ENCODE measurements around the gene DLG1. TPM values are rescaled to one million over a fixed set of nuclear protein-coding genes. Genes with fewer than 3 reads are reported as not detected.

DLG1 gene
- total and polyA plus RNA-seq, 9 of the 15 experiments (the other 6 are each of a cell fraction or from before 2014, with no cell fraction given) = 9.4 to 63.5 (median 43.6) TPM

GRCh38 chr3:197124713-197125112 lies 173.7 kb downstream of the DLG1 start:
- in situ Hi-C loops (cut with MboI) = no loop called here
- no peak overlapping the region for H2AFZ ChIP-seq (ENCODE audit: low read depth, low read length)
- no peak for TF ChIP-seq ZNF695 (CRISPR knock-in tag; IDR thresholded peaks at IDR 0.05)
- TF ChIP-seq TAF7 (tag; IDR thresholded peaks at IDR 0.05) = no peak
- TF ChIP-seq RCOR1 (IDR thresholded peaks at IDR 0.05; ENCODE audit: borderline replicate concordance in 1 of 2, low read depth in 2 of 2, low read length in 2 of 2) = peak in 1 of 2 experiments; percentile 27; a peak in 1 of 4 replicates
- TF ChIP-seq SOX6 (IDR thresholded peaks at IDR 0.05) = peak; percentile 52
- no peak for TF ChIP-seq KHSRP (IDR thresholded peaks at IDR 0.05)
- TF ChIP-seq, protein P1, sequence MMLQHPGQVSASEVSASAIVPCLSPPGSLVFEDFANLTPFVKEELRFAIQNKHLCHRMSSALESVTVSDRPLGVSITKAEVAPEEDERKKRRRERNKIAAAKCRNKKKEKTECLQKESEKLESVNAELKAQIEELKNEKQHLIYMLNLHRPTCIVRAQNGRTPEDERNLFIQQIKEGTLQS (IDR thresholded peaks at IDR 0.05) = peak; percentile 33; the same call in 1 of the 2 replicates
- TF ChIP-seq, protein P1 (CRISPR knock-in tag; conservative IDR thresholded peaks at IDR 0.05) = no peak
- peak in 1 of 2 experiments; percentile 94; a peak in 2 of 4 replicates for TF ChIP-seq FOXA3 (CRISPR knock-in tag; conservative IDR thresholded peaks at IDR 0.05 in 1 of 2, IDR thresholded peaks at IDR 0.05 in 1 of 2)
- TF ChIP-seq CHD1 (IDR thresholded peaks at IDR 0.05; ENCODE audit: low read length) = no peak
- no peak for TF ChIP-seq SAFB (IDR thresholded peaks at IDR 0.05; ENCODE audit: borderline replicate concordance, low read depth, low read length)
- no peak for TF ChIP-seq TAF9B (IDR thresholded peaks at IDR 0.05; ENCODE audit: partially characterized antibody)
- TF ChIP-seq GATAD2A (IDR thresholded peaks at IDR 0.05) = no peak
- TF ChIP-seq SP2 (IDR thresholded peaks at IDR 0.05; ENCODE audit: extremely low read depth, low read depth, low read length, poor library complexity, severe bottlenecking) = no peak
- TF ChIP-seq ARID1B (IDR thresholded peaks at IDR 0.05) = peak; percentile 57
- TF ChIP-seq SMAD1 (IDR thresholded peaks at IDR 0.05; ENCODE audit: low read depth, low read length, partially characterized antibody) = no peak
- peak; percentile 39 to 59; a peak in 1 of 4 replicates for TF ChIP-seq FOXK2 (conservative IDR thresholded peaks at IDR 0.05 in 1 of 2, IDR thresholded peaks at IDR 0.05 in 1 of 2; ENCODE audit: low read depth in 2 of 2)
- TF ChIP-seq SAFB2 (IDR thresholded peaks at IDR 0.05; ENCODE audit: borderline replicate concordance, low read depth, low read length, severe bottlenecking) = no peak
- TF ChIP-seq GABPB2 (CRISPR knock-in tag; conservative IDR thresholded peaks at IDR 0.05) = no peak
- TF ChIP-seq NR3C1 (CRISPR knock-in tag; IDR thresholded peaks at IDR 0.05) = no peak
- TF ChIP-seq, protein P2, sequence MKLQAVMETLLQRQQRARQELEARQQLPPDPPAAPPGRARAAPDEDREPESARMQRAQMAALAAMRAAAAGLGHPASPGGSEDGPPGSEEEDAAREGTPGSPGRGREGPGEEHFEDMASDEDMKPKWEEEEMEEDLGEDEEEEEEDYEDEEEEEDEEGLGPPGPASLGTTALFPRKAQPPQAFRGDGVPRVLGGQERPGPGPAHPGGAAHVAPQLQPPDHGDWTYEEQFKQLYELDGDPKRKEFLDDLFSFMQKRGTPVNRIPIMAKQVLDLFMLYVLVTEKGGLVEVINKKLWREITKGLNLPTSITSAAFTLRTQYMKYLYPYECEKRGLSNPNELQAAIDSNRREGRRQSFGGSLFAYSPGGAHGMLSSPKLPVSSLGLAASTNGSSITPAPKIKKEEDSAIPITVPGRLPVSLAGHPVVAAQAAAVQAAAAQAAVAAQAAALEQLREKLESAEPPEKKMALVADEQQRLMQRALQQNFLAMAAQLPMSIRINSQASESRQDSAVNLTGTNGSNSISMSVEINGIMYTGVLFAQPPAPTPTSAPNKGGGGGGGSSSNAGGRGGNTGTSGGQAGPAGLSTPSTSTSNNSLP (IDR thresholded peaks at IDR 0.05; ENCODE audit: borderline replicate concordance, low read depth, low read length) = no peak
- no peak for TF ChIP-seq ZNF23 (CRISPR knock-in tag; IDR thresholded peaks at IDR 0.05)
- TF ChIP-seq CEBPG (CRISPR knock-in tag; IDR thresholded peaks at IDR 0.05) = 0 out of 2 replicates have a peak, but pooled peaks have one; percentile 13
- peak; percentile 18 to 82; a peak in 3 of 4 replicates for TF ChIP-seq CEBPG (tag; conservative IDR thresholded peaks at IDR 0.05 in 1 of 2, IDR thresholded peaks at IDR 0.05 in 1 of 2)

More at GRCh38 chr3:197124713-197125112, 173.7 kb downstream of the DLG1 start:
- BruUV-seq (replicated peaks) = no TSS peak
- Histone ChIP-seq H3K4me2 (ENCODE audit: insufficient read depth, low read length) (no peak overlapping the region), H3K4me1 (replicated peaks in 1 of 2; ENCODE audit: control insufficient read depth in 2 of 2, insufficient read depth in 2 of 2, low read length in 2 of 2) (peaks cover 0 to 5% of the 10 kb centered on the region in 2 experiments; a peak in 2 of 5 replicates), H3K9ac (ENCODE audit: insufficient read depth in 1 of 2, low read depth in 2 of 2, low read length in 2 of 2) (no peak overlapping the region), H3K79me2 (ENCODE audit: control insufficient read depth, insufficient read depth, low read length) (no peaks in the 10 kb centered on the region), H3K27ac (ENCODE audit: extremely low read depth, low read depth, low read length) (no peak overlapping the region), H3K27me3 (ENCODE audit: control insufficient read depth in 2 of 2, insufficient read depth in 2 of 2, low read length in 2 of 2) (no peaks in the 10 kb centered on the region), H3K9me1 (ENCODE audit: control insufficient read depth, insufficient read depth, low read length) (no peaks in the 10 kb centered on the region), H3K4me3 (no peak overlapping the region), H3K36me3 (ENCODE audit: control insufficient read depth, insufficient read depth, low read length) (peaks cover 16% of the 10 kb centered on the region; the same call in 2 of the 3 replicates), H4K20me1 (replicated peaks; ENCODE audit: control insufficient read depth, insufficient read depth, low read length) (no peaks in the 10 kb centered on the region), H3K9me3 (replicated peaks; ENCODE audit: control insufficient read depth, insufficient read depth, low read depth, low read length) (no peaks in the 10 kb centered on the region)
- ATAC-seq (peak; percentile 65), DNase-seq (ENCODE audit: extremely low read depth in 1 of 4, low spot score in 3 of 4) (peak in 1 of 4 experiments; percentile 9), FAIRE-seq (peak; percentile 48)
- ChIA-PET CTCF (ENCODE audit: low intra/inter-chr PET ratio) (no interaction called here), POLR2A (interaction anchor here (0.6 to 1.0 kb wide), 2 partner anchors 10 to 35 kb away, joined by 3 read pairs; no protein-coding TSS in a partner anchor)
- intact Hi-C loops (cut with micrococcal nuclease) = no loop called here
- WGBS (ENCODE audit: insufficient coverage, low coverage, missing lambda C conversion rate) = 53% methylated on average over 6 of the region's 6 CpGs
